Measurements from ENCODE around the gene ZNF534. TPM values are rescaled to one million over a fixed set of nuclear protein-coding genes. Genes with fewer than 3 reads are reported as not detected.
"Not testable (repeated sequence)": the region's sequence is repeated elsewhere in the genome, so short reads cannot be mapped to it uniquely, and the experiment has no call there.

The ZNF534 gene
- total RNA-seq, 1 donor from 2014 or later = not detected

DNA sequence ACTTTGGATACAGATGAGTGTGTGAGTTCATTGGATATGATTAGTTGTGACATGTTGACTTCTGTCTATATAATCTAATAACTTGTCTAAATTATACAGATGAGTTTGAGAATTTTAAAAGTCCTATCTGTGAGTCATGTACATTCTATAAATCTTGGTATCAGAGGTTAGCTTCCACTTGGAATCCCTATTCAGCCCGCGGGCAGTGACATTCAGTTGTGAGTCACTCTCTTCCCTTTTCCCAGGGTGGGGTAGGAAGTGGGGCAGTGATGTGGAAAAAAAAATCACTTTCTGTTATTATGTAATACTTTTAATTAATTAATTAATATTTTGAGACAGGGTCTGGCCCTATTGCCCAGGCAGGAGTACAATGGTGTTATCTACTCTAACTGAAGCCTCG is 65.6 kb downstream of the ZNF534 start:
- H3K27ac ChIP-seq (ENCODE audit: low read depth, low read length) = no peak overlapping the region
- no peak overlapping the region for H3K4me3 ChIP-seq (ENCODE audit: insufficient read depth, low read depth, low read length)
- no peak overlapping the region for H2AFZ ChIP-seq (ENCODE audit: low read depth, low read length)
- H3K9ac ChIP-seq (ENCODE audit: low read length) = no peak overlapping the region
- no peaks in the 10 kb centered on the region for H3K79me2 ChIP-seq (ENCODE audit: insufficient read depth, low read length)
- Mint-ChIP-seq H3K4me3 (ENCODE audit: unreplicated experiment) (no peak overlapping the region), H3K27me3 (ENCODE audit: low read depth, unreplicated experiment) (peaks cover 12% of the 10 kb centered on the region), H3K27ac (ENCODE audit: unreplicated experiment) (no peak overlapping the region), H3K9me3 (ENCODE audit: unreplicated experiment) (peaks cover 38% of the 10 kb centered on the region), H3K4me1 (ENCODE audit: low read depth, unreplicated experiment) (no peaks in the 10 kb centered on the region), H3K36me3 (ENCODE audit: low read depth, unreplicated experiment) (peaks cover 4% of the 10 kb centered on the region)
- no peak for FAIRE-seq
- no peaks in the 10 kb centered on the region for H3K27me3 ChIP-seq (ENCODE audit: insufficient read depth, low read length)
- no peaks in the 10 kb centered on the region for H3K36me3 ChIP-seq (ENCODE audit: insufficient read depth, low read length)
- TF ChIP-seq EZH2 (IDR thresholded peaks at IDR 0.05; ENCODE audit: insufficient read depth, low read length) = no peak
- TF ChIP-seq, protein P1, sequence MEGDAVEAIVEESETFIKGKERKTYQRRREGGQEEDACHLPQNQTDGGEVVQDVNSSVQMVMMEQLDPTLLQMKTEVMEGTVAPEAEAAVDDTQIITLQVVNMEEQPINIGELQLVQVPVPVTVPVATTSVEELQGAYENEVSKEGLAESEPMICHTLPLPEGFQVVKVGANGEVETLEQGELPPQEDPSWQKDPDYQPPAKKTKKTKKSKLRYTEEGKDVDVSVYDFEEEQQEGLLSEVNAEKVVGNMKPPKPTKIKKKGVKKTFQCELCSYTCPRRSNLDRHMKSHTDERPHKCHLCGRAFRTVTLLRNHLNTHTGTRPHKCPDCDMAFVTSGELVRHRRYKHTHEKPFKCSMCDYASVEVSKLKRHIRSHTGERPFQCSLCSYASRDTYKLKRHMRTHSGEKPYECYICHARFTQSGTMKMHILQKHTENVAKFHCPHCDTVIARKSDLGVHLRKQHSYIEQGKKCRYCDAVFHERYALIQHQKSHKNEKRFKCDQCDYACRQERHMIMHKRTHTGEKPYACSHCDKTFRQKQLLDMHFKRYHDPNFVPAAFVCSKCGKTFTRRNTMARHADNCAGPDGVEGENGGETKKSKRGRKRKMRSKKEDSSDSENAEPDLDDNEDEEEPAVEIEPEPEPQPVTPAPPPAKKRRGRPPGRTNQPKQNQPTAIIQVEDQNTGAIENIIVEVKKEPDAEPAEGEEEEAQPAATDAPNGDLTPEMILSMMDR (IDR thresholded peaks at IDR 0.05; ENCODE audit: insufficient read depth, low read depth, low read length) = no peak
- DNase-seq (ENCODE audit: low read depth) = no peak
- no peaks in the 10 kb centered on the region for H3K4me1 ChIP-seq (ENCODE audit: insufficient read depth, low read length)
- peaks cover 12% of the 10 kb centered on the region for H3K9me3 ChIP-seq (ENCODE audit: insufficient read depth, low read depth, low read length)
- no peaks in the 10 kb centered on the region for H4K20me1 ChIP-seq (ENCODE audit: insufficient read depth, low read length)
- H3K4me2 ChIP-seq (ENCODE audit: low read length) = no peak overlapping the region

DNA sequence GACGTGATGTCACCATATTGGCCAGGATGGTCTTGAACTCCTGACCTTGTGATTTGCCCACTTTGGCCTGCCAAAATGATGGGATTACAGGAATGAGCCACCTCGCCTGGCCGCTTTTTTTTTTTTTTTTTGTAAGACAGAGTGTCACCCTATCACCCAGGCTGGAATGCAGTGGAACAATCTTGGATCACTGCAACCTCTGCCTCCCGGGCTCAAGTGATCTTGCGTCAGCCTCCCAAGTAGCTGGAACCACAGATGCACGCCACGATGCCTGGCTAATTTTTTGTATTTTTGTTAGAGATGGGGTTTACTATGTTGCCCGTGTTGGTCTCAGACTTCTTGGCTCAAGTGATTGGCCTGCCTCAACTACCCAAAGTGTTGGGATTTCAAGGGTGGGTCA is 69.6 kb downstream of the ZNF534 start:
- no peaks in the 10 kb centered on the region for H3K4me1 ChIP-seq (ENCODE audit: insufficient read depth, low read length)
- no peak overlapping the region for H3K9ac ChIP-seq (ENCODE audit: low read length)
- no peak overlapping the region for H2AFZ ChIP-seq (ENCODE audit: low read depth, low read length)
- H3K9me3 ChIP-seq (ENCODE audit: insufficient read depth, low read depth, low read length) = peaks cover 3% of the 10 kb centered on the region
- FAIRE-seq = no peak
- TF ChIP-seq EZH2 (IDR thresholded peaks at IDR 0.05; ENCODE audit: insufficient read depth, low read length) = no peak
- TF ChIP-seq, protein P1 (IDR thresholded peaks at IDR 0.05; ENCODE audit: insufficient read depth, low read depth, low read length) = no peak
- Mint-ChIP-seq H3K4me3 (ENCODE audit: unreplicated experiment) (no peak overlapping the region), H3K36me3 (ENCODE audit: low read depth, unreplicated experiment) (peaks cover 7% of the 10 kb centered on the region), H3K9me3 (ENCODE audit: unreplicated experiment) (peaks cover 33% of the 10 kb centered on the region), H3K4me1 (ENCODE audit: low read depth, unreplicated experiment) (no peaks in the 10 kb centered on the region), H3K27me3 (ENCODE audit: low read depth, unreplicated experiment) (peaks cover 8% of the 10 kb centered on the region), H3K27ac (ENCODE audit: unreplicated experiment) (no peak overlapping the region)
- no peaks in the 10 kb centered on the region for H3K27me3 ChIP-seq (ENCODE audit: insufficient read depth, low read length)
- H3K4me3 ChIP-seq (ENCODE audit: insufficient read depth, low read depth, low read length) = no peak overlapping the region
- no peaks in the 10 kb centered on the region for H3K36me3 ChIP-seq (ENCODE audit: insufficient read depth, low read length)
- no peaks in the 10 kb centered on the region for H4K20me1 ChIP-seq (ENCODE audit: insufficient read depth, low read length)
- no peak overlapping the region for H3K27ac ChIP-seq (ENCODE audit: low read depth, low read length)
- H3K79me2 ChIP-seq (ENCODE audit: insufficient read depth, low read length) = no peaks in the 10 kb centered on the region
- no peak for DNase-seq (ENCODE audit: low read depth)
- H3K4me2 ChIP-seq (ENCODE audit: low read length) = no peak overlapping the region

GRCh38 chr19:52500474-52500873 is 71.5 kb downstream of the ZNF534 start:
- not testable (repeated sequence) for H3K9ac ChIP-seq (ENCODE audit: low read length); H3K36me3 ChIP-seq (ENCODE audit: insufficient read depth, low read length); DNase-seq (ENCODE audit: low read depth); H3K4me3 Mint-ChIP-seq (ENCODE audit: unreplicated experiment); FAIRE-seq; H4K20me1 ChIP-seq (ENCODE audit: insufficient read depth, low read length); H3K4me1 ChIP-seq (ENCODE audit: insufficient read depth, low read length); H3K4me1 Mint-ChIP-seq (ENCODE audit: low read depth, unreplicated experiment); H3K79me2 ChIP-seq (ENCODE audit: insufficient read depth, low read length); H3K27ac Mint-ChIP-seq (ENCODE audit: unreplicated experiment); H3K27me3 ChIP-seq (ENCODE audit: insufficient read depth, low read length); H3K27me3 Mint-ChIP-seq (ENCODE audit: low read depth, unreplicated experiment); H3K36me3 Mint-ChIP-seq (ENCODE audit: low read depth, unreplicated experiment); H2AFZ ChIP-seq (ENCODE audit: low read depth, low read length); H3K4me2 ChIP-seq (ENCODE audit: low read length); H3K27ac ChIP-seq (ENCODE audit: low read depth, low read length); H3K4me3 ChIP-seq (ENCODE audit: insufficient read depth, low read depth, low read length); H3K9me3 ChIP-seq (ENCODE audit: insufficient read depth, low read depth, low read length)
- peaks cover 23% of the 10 kb centered on the region for H3K9me3 Mint-ChIP-seq (ENCODE audit: unreplicated experiment)

DNA sequence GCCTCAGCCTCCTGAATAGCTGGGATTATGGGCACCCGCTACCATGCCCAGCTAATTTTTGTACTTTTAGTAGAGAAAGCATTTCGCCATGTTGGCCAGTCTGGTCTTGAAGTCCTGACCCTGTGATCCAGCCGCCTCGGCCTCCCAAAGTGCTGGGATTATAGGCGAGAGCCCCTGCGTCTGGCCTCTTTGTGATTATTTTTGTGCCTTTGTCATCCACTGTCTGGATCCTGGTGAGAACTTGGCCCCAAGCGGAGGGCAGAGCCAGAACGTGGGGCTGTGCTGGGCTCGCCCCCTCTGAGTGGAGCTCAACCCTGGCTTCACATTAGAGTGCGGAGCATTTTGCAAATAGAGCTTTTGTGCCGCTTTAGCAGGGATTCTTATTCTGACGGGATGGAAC is 72.0 kb downstream of the ZNF534 start:
- not testable (repeated sequence) for H3K36me3 Mint-ChIP-seq (ENCODE audit: low read depth, unreplicated experiment); H3K4me1 ChIP-seq (ENCODE audit: insufficient read depth, low read length); H3K27me3 ChIP-seq (ENCODE audit: insufficient read depth, low read length); H3K27ac ChIP-seq (ENCODE audit: low read depth, low read length); H2AFZ ChIP-seq (ENCODE audit: low read depth, low read length); H3K36me3 ChIP-seq (ENCODE audit: insufficient read depth, low read length); H3K4me2 ChIP-seq (ENCODE audit: low read length); H3K27me3 Mint-ChIP-seq (ENCODE audit: low read depth, unreplicated experiment); H3K4me3 ChIP-seq (ENCODE audit: insufficient read depth, low read depth, low read length); H3K4me3 Mint-ChIP-seq (ENCODE audit: unreplicated experiment); H4K20me1 ChIP-seq (ENCODE audit: insufficient read depth, low read length); H3K9ac ChIP-seq (ENCODE audit: low read length); H3K27ac Mint-ChIP-seq (ENCODE audit: unreplicated experiment); FAIRE-seq; H3K4me1 Mint-ChIP-seq (ENCODE audit: low read depth, unreplicated experiment); DNase-seq (ENCODE audit: low read depth); H3K79me2 ChIP-seq (ENCODE audit: insufficient read depth, low read length); H3K9me3 ChIP-seq (ENCODE audit: insufficient read depth, low read depth, low read length)
- H3K9me3 Mint-ChIP-seq (ENCODE audit: unreplicated experiment) = peaks cover 23% of the 10 kb centered on the region
